ENCODE data around the gene OR4C46. TPM values are rescaled to one million over a fixed set of nuclear protein-coding genes. Genes with fewer than 3 reads are reported as not detected.
"Not testable (repeated sequence)": the region's sequence is repeated elsewhere in the genome, so short reads cannot be mapped to it uniquely, and the experiment has no call there.

The OR4C46 gene
- not detected in 2 replicates for polyA plus RNA-seq (2012; rRNA removed)
- not detected in 2 replicates for polyA plus RNA-seq (2012; cell fraction: cytosol; rRNA removed)
- not detected in 2 replicates for polyA plus RNA-seq (2012; cell fraction: nucleus; rRNA removed)

DNA sequence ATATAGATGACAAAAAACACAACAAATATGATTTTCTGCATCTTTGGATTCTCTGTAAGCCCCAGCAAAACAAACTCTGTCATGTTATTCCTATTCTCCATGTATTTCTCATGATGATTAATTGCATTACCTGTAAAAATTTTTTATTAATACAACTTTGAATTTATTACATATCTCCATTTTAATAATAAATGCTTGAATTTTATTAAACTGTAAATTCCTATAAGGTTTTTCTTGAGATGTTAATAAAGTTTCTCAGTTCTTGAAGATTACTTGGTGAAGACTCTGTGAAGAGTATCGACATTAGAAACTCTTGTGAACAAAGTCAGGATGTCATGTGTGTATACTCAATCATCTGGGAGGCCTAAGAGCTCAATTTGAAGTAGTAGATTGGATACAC is at the start of gene OR4C46:
Gene OR4C46, minus strand, starts transcription at position 101 of the 400 bp plus-strand sequence. Its CDS starts 0 bp downstream, at position 101.
- H3F3A ChIP-seq (replicated peaks; ENCODE audit: insufficient read depth) = no peaks in the 10 kb centered on the region
- H3K9me3 ChIP-seq = no peaks in the 10 kb centered on the region
- TF ChIP-seq, protein P1, sequence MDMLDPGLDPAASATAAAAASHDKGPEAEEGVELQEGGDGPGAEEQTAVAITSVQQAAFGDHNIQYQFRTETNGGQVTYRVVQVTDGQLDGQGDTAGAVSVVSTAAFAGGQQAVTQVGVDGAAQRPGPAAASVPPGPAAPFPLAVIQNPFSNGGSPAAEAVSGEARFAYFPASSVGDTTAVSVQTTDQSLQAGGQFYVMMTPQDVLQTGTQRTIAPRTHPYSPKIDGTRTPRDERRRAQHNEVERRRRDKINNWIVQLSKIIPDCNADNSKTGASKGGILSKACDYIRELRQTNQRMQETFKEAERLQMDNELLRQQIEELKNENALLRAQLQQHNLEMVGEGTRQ (IDR thresholded peaks at IDR 0.05; ENCODE audit: borderline replicate concordance, low read depth, low read length) = no peak
- no peak for TF ChIP-seq FOXM1 (IDR thresholded peaks at IDR 0.05; ENCODE audit: low read depth)
- no peak for TF ChIP-seq NFIC (IDR thresholded peaks at IDR 0.05; ENCODE audit: borderline replicate concordance)
- no peak for TF ChIP-seq TCF12 (IDR thresholded peaks at IDR 0.05)
- TF ChIP-seq, protein P2, sequence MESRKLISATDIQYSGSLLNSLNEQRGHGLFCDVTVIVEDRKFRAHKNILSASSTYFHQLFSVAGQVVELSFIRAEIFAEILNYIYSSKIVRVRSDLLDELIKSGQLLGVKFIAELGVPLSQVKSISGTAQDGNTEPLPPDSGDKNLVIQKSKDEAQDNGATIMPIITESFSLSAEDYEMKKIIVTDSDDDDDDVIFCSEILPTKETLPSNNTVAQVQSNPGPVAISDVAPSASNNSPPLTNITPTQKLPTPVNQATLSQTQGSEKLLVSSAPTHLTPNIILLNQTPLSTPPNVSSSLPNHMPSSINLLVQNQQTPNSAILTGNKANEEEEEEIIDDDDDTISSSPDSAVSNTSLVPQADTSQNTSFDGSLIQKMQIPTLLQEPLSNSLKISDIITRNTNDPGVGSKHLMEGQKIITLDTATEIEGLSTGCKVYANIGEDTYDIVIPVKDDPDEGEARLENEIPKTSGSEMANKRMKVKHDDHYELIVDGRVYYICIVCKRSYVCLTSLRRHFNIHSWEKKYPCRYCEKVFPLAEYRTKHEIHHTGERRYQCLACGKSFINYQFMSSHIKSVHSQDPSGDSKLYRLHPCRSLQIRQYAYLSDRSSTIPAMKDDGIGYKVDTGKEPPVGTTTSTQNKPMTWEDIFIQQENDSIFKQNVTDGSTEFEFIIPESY (IDR thresholded peaks at IDR 0.05; ENCODE audit: borderline replicate concordance, low read depth) = no peak
- no peak within 1 kb of the TSS for H3K27ac ChIP-seq (ENCODE audit: low read depth in 2 of 2, low read length in 1 of 2)
- 0% methylated on average over 1 of the region's 1 CpG for WGBS (ENCODE audit: low lambda C conversion rate)
- ChIA-PET CTCF (no interaction called here), POLR2A (no interaction called here)
- H4K20me1 ChIP-seq (ENCODE audit: insufficient read depth) = no peaks in the 10 kb centered on the region
- no peaks in the 10 kb centered on the region for H3K27me3 ChIP-seq (ENCODE audit: insufficient read depth)
- no peaks in the 10 kb centered on the region for H3K79me2 ChIP-seq (ENCODE audit: insufficient read depth)
- H3K9ac ChIP-seq = no peak within 1 kb of the TSS
- no peak within 1 kb of the TSS for H3K4me3 ChIP-seq (ENCODE audit: low read depth in 2 of 2, low read length in 1 of 2)
- H2AFZ ChIP-seq (ENCODE audit: low read depth) = no peak within 1 kb of the TSS
- no peaks in the 10 kb centered on the region for H3K9me2 ChIP-seq
- H3K4me2 ChIP-seq = no peak within 1 kb of the TSS
- no peaks in the 10 kb centered on the region for H3K36me3 ChIP-seq (replicated peaks in 1 of 2; ENCODE audit: control insufficient read depth in 1 of 2, insufficient read depth in 2 of 2, low read length in 1 of 2)
- no peaks in the 10 kb centered on the region for H3K4me1 ChIP-seq (ENCODE audit: control insufficient read depth in 1 of 2, insufficient read depth in 2 of 2, low read depth in 1 of 2, low read length in 1 of 2)
- DNase-seq = no peak

DNA sequence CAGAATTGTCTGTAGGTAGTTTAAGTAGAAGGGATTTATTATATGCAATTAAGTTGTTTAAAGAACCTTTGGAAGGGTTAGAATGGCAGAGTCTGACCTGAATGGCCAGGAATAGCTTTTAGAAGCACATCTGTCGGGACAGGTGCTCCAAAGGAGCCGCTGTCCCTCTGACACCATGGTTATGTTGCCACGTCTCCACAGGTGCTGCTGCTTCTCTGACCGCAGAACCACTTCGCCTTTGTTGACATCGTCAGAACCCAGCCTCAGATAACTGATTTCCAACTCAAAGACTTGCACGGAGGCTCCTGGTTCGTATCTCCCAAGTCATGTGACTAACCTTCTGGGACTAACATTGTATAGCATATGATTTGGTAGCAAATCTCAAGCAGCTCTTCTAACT is 41.8 kb upstream of the OR4C46 start:
- DNase-seq; H3F3A ChIP-seq (replicated peaks; ENCODE audit: insufficient read depth); H3K9me2 ChIP-seq; H3K36me3 ChIP-seq (replicated peaks in 1 of 2; ENCODE audit: control insufficient read depth in 1 of 2, insufficient read depth in 2 of 2, low read length in 1 of 2); H3K79me2 ChIP-seq (ENCODE audit: insufficient read depth); H3K9ac ChIP-seq; H3K4me2 ChIP-seq; H3K27ac ChIP-seq (ENCODE audit: low read depth in 2 of 2, low read length in 1 of 2); POLR2A ChIA-PET; H2AFZ ChIP-seq (ENCODE audit: low read depth); H4K20me1 ChIP-seq (ENCODE audit: insufficient read depth); CTCF ChIA-PET; H3K27me3 ChIP-seq (ENCODE audit: insufficient read depth); H3K9me3 ChIP-seq; H3K4me1 ChIP-seq (ENCODE audit: control insufficient read depth in 1 of 2, insufficient read depth in 2 of 2, low read depth in 1 of 2, low read length in 1 of 2); H3K4me3 ChIP-seq (ENCODE audit: low read depth in 2 of 2, low read length in 1 of 2): not testable (repeated sequence)
- WGBS (ENCODE audit: low lambda C conversion rate) = 9% methylated on average over 7 of the region's 8 CpGs

DNA sequence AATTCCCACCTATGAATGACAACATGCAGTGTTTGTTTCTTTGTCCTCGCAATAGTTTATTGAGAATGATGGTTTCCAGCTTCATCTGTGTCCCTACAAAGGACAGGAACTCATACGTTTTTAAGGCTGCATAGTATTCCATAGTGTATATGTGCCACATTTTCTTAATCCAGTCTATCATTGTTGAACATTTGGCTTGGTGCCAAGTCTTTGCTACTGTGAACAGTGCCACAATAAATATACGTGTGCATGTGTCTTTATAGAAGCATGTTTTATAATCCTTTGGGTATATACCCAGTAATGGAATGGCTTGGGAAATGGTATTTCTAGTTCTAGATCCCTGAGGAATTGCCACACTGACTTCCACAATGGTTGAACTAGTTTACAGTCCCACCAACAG is 42.4 kb downstream of the OR4C46 start:
- H3K27ac ChIP-seq (ENCODE audit: low read depth in 2 of 2, low read length in 1 of 2); H2AFZ ChIP-seq (ENCODE audit: low read depth); H3F3A ChIP-seq (replicated peaks; ENCODE audit: insufficient read depth); H3K9me3 ChIP-seq; H4K20me1 ChIP-seq (ENCODE audit: insufficient read depth); H3K27me3 ChIP-seq (ENCODE audit: insufficient read depth); H3K9me2 ChIP-seq; CTCF ChIA-PET; DNase-seq; H3K9ac ChIP-seq; H3K36me3 ChIP-seq (replicated peaks in 1 of 2; ENCODE audit: control insufficient read depth in 1 of 2, insufficient read depth in 2 of 2, low read length in 1 of 2); H3K4me1 ChIP-seq (ENCODE audit: control insufficient read depth in 1 of 2, insufficient read depth in 2 of 2, low read depth in 1 of 2, low read length in 1 of 2); POLR2A ChIA-PET; H3K79me2 ChIP-seq (ENCODE audit: insufficient read depth); H3K4me3 ChIP-seq (ENCODE audit: low read depth in 2 of 2, low read length in 1 of 2); H3K4me2 ChIP-seq: not testable (repeated sequence)
- WGBS (ENCODE audit: low lambda C conversion rate) = 9% methylated on average over 3 of the region's 3 CpGs
